ENCODE measurements around the gene CBY1. TPM values are rescaled to one million over a fixed set of nuclear protein-coding genes. Genes with fewer than 3 reads are reported as not detected.

The CBY1 gene
- total and polyA plus RNA-seq, 2 donors (not counting 3 experiments of a cell fraction or from before 2014, with no cell fraction given): 37.0 to 41.8 TPM

- POLR2A ChIA-PET: no interaction called here
- BruUV-seq (replicated peaks): no TSS peak
- intact Hi-C loops (cut with micrococcal nuclease) (no loop called here), dilution Hi-C loops (cut with MboI; ENCODE audit: extremely low pct_ligation_motif_present, low sequenced_read_pairs) (no loop called here)
- H3K4me3 ChIP-seq (replicated peaks in 1 of 3; ENCODE audit: insufficient read depth in 1 of 3, low read depth in 1 of 3, low read length in 3 of 3): no peak overlapping the region
- H2AFZ ChIP-seq (ENCODE audit: low read depth, low read length): no peak overlapping the region
- peaks cover 7% of the 10 kb centered on the region for H4K20me1 ChIP-seq (replicated peaks; ENCODE audit: control insufficient read depth, extremely low read depth, insufficient read depth, low read length)
- FAIRE-seq (no peak), DNase-seq (ENCODE audit: low read depth, low spot score) (no peak)
- no peak overlapping the region for H3K4me2 ChIP-seq (ENCODE audit: insufficient read depth, low read length)
- H3K27ac ChIP-seq (ENCODE audit: insufficient read depth, low read depth, low read length): no peak overlapping the region
- peaks cover 20% of the 10 kb centered on the region for H3K4me1 ChIP-seq (ENCODE audit: control insufficient read depth, extremely low read depth, insufficient read depth, low read length)
- no peaks in the 10 kb centered on the region for H3K9me3 ChIP-seq (replicated peaks; ENCODE audit: control insufficient read depth, insufficient read depth, low read length)
- H3K9ac ChIP-seq (replicated peaks; ENCODE audit: extremely low read depth, insufficient read depth, low read length): no peak overlapping the region
- peaks cover 0 to 3% of the 10 kb centered on the region in 2 experiments for H3K36me3 ChIP-seq (ENCODE audit: control insufficient read depth in 2 of 2, extremely low read depth in 1 of 2, insufficient read depth in 2 of 2, low read length in 2 of 2)
- CTCF ChIA-PET: interaction anchor here (0.6 kb wide), 1 partner anchor 14 kb away, joined by 3 read pairs; no protein-coding TSS in a partner anchor
- no peaks in the 10 kb centered on the region for H3K27me3 ChIP-seq (ENCODE audit: control insufficient read depth in 2 of 2, insufficient read depth in 2 of 2, low read length in 2 of 2)
- no peaks in the 10 kb centered on the region for H3K9me1 ChIP-seq (replicated peaks; ENCODE audit: control insufficient read depth, extremely low read depth, insufficient read depth, low read length)
- TF ChIP-seq POLR2A (IDR thresholded peaks at IDR 0.05; ENCODE audit: low read depth, low read length) (no peak), JUN (IDR thresholded peaks at IDR 0.05; ENCODE audit: borderline replicate concordance, insufficient read depth, insufficient read length, low read depth) (no peak), MYC (IDR thresholded peaks at IDR 0.05; ENCODE audit: low read depth, low read length) (no peak), FOS (IDR thresholded peaks at IDR 0.05; ENCODE audit: borderline replicate concordance, insufficient read depth, low read length) (no peak), EZH2 (IDR thresholded peaks at IDR 0.05; ENCODE audit: borderline replicate concordance, low read depth, low read length, severe bottlenecking) (no peak), POLR2AphosphoS5 (IDR thresholded peaks at IDR 0.05; ENCODE audit: insufficient read depth, low read depth, low read length) (no peak), GATA2 (IDR thresholded peaks at IDR 0.05; ENCODE audit: insufficient read depth, insufficient read length, low read depth, low read length) (no peak)
- TF ChIP-seq, protein P1, sequence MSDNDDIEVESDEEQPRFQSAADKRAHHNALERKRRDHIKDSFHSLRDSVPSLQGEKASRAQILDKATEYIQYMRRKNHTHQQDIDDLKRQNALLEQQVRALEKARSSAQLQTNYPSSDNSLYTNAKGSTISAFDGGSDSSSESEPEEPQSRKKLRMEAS (IDR thresholded peaks at IDR 0.05; ENCODE audit: insufficient read depth, insufficient read length): no peak
- TF ChIP-seq, protein P2, sequence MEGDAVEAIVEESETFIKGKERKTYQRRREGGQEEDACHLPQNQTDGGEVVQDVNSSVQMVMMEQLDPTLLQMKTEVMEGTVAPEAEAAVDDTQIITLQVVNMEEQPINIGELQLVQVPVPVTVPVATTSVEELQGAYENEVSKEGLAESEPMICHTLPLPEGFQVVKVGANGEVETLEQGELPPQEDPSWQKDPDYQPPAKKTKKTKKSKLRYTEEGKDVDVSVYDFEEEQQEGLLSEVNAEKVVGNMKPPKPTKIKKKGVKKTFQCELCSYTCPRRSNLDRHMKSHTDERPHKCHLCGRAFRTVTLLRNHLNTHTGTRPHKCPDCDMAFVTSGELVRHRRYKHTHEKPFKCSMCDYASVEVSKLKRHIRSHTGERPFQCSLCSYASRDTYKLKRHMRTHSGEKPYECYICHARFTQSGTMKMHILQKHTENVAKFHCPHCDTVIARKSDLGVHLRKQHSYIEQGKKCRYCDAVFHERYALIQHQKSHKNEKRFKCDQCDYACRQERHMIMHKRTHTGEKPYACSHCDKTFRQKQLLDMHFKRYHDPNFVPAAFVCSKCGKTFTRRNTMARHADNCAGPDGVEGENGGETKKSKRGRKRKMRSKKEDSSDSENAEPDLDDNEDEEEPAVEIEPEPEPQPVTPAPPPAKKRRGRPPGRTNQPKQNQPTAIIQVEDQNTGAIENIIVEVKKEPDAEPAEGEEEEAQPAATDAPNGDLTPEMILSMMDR (IDR thresholded peaks at IDR 0.05; ENCODE audit: extremely low read depth in 1 of 2, insufficient read depth in 1 of 2, low read depth in 1 of 2, low read length in 2 of 2): no peak
- peaks cover 88% of the 10 kb centered on the region for H3K79me2 ChIP-seq (ENCODE audit: control insufficient read depth, insufficient read depth, low read length)
Observed at GRCh38 chr22:38710351-38710750, 53.9 kb downstream of the CBY1 start.
